SK-N-MC (cell line): Measurements from ENCODE around the gene LCT.

Experiments used
- EZH2 ChIP-seq: fragments of 200-600 bp; sonication (generic); IDR thresholded peaks from one replicate; pipeline ENCODE4 v1.6.1; 2017; ENCODE audit warnings: antibody characterized with exemption
- FOXP2 ChIP-seq: optimal IDR thresholded peaks from 2 replicates; pipeline ENCODE3; 2011; ENCODE audit warnings: mild to moderate bottlenecking, moderate library complexity; ENCODE audit not compliant: insufficient read depth; ENCODE audit errors: extremely low read length, control extremely low read depth
- POLR2AphosphoS5 ChIP-seq: IDR thresholded peaks from 2 replicates; pipeline ENCODE4 v1.6.1; 2012; ENCODE audit warnings: mild to moderate bottlenecking, low read depth, low read length, borderline replicate concordance

- no peak for TF ChIP-seq EZH2
- TF ChIP-seq POLR2AphosphoS5, result no peak
- no peak for TF ChIP-seq FOXP2
Measured at GRCh38 chr2:135799738-135800137, 37.2 kb downstream of the LCT start.
